Measurements from ENCODE around the gene CNKSR1. TPM values are rescaled to one million over a fixed set of nuclear protein-coding genes. Genes with fewer than 3 reads are reported as not detected.
A peak's percentile ranks its signal among the peaks of the same experiment; 100 is the strongest.

CNKSR1 gene
- total RNA-seq, 1 experiment from 2014 or later = 35.5 TPM

DNA sequence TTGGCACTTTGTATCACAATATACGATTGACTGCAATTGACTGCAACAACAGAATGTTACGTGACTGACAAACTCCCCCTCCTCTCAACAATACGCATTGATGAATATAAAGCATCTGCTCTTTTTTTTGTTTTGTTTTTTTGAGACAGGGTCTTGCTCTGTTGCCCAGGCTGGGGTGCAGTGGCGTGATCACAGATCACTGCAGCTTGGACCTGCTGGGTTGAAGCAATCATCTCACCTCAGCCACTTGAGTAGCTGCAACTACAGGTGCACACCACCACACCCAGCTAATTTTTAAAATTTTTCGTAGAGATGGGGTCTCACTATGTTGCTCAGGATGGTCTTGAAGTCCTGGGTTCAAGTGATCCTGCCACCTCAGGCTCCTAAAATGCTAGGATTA lies 35.4 kb downstream of the CNKSR1 start:
- no peak overlapping the region for H3K27ac Mint-ChIP-seq (ENCODE audit: low read depth, unreplicated experiment)
- CTCF ChIA-PET = interaction anchor here (0.7 to 1.6 kb wide), 3 partner anchors 20 to 311 kb away, joined by 3 to 9 read pairs (median 5); partner anchors contain the start of gene CEP85
- intact Hi-C loops (cut with micrococcal nuclease) = no loop called here
- H3K27me3 Mint-ChIP-seq (ENCODE audit: insufficient read depth, unreplicated experiment) = peaks cover 12% of the 10 kb centered on the region
- H3K9me3 Mint-ChIP-seq (ENCODE audit: unreplicated experiment) = no peaks in the 10 kb centered on the region
- no peaks in the 10 kb centered on the region for H3K36me3 Mint-ChIP-seq (ENCODE audit: insufficient read depth, unreplicated experiment)
- TF ChIP-seq CTCF (IDR thresholded peaks at IDR 0.05; ENCODE audit: unreplicated experiment) = no peak
- no peak overlapping the region for H3K4me3 Mint-ChIP-seq (ENCODE audit: unreplicated experiment)
- H3K4me1 Mint-ChIP-seq (ENCODE audit: insufficient read depth, unreplicated experiment) = no peaks in the 10 kb centered on the region
- BruUV-seq (replicated peaks) = no TSS peak
- POLR2A ChIA-PET = interaction anchor here (0.5 kb wide), 1 partner anchor 17 kb away, joined by 5 read pairs; no protein-coding TSS in a partner anchor
- DNase-seq (ENCODE audit: unreplicated experiment) = no peak

DNA sequence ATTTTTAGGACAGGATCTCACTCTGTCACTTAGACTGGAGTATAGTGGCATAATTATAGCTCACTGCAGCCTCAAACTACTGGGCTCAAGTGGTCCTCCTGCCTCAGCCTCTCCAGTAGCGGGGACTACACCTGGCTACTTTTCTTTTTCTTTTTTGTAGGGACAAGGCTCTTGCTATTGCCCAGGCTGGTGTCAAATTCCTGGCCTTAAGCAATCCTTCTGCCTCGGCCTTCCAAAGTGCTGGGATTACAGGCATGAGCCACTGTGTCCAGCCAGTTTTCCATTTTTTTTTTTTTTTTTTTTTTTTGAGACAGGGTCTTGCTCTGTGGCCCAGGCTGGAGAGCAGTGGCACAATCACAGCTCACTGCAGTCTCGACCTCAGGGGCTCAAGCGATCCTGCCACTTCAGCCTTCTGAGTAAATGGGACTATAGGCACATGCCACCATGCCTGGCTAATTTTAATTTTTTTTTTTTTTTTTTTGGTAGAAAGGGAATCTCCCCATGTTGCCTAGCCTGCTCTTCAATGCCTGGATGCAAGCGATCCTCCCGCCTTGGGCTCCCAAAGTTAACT lies 36.1 kb downstream of the CNKSR1 start:
- no TSS peak for BruUV-seq (replicated peaks)
- POLR2A ChIA-PET = no interaction called here
- Mint-ChIP-seq H3K36me3 (ENCODE audit: insufficient read depth, unreplicated experiment) (no peaks in the 10 kb centered on the region), H3K4me1 (ENCODE audit: insufficient read depth, unreplicated experiment) (no peaks in the 10 kb centered on the region), H3K9me3 (ENCODE audit: unreplicated experiment) (no peaks in the 10 kb centered on the region), H3K27ac (ENCODE audit: low read depth, unreplicated experiment) (no peak overlapping the region), H3K4me3 (ENCODE audit: unreplicated experiment) (no peak overlapping the region), H3K27me3 (ENCODE audit: insufficient read depth, unreplicated experiment) (peaks cover 12% of the 10 kb centered on the region)
- intact Hi-C loops (cut with micrococcal nuclease) = no loop called here
- no peak for DNase-seq (ENCODE audit: unreplicated experiment)
- no peak for TF ChIP-seq CTCF (IDR thresholded peaks at IDR 0.05; ENCODE audit: unreplicated experiment)
- CTCF ChIA-PET = interaction anchor here (0.5 to 1.0 kb wide), 2 partner anchors 20 to 36 kb away, joined by 3 read pairs; partner anchors contain the start of gene CNKSR1

GRCh38 chr1:26215246-26215645 lies 38.0 kb downstream of the CNKSR1 start:
- H3K27me3 Mint-ChIP-seq (ENCODE audit: insufficient read depth, unreplicated experiment) = peaks cover 3% of the 10 kb centered on the region
- ChIA-PET CTCF (interaction anchor here (0.6 to 0.7 kb wide), 2 partner anchors 111 to 254 kb away, joined by 3 read pairs; no protein-coding TSS in a partner anchor), POLR2A (no interaction called here)
- no peak overlapping the region for H3K27ac Mint-ChIP-seq (ENCODE audit: low read depth, unreplicated experiment)
- no peaks in the 10 kb centered on the region for H3K4me1 Mint-ChIP-seq (ENCODE audit: insufficient read depth, unreplicated experiment)
- DNase-seq (ENCODE audit: unreplicated experiment) = no peak
- BruUV-seq (replicated peaks) = no TSS peak
- TF ChIP-seq CTCF (IDR thresholded peaks at IDR 0.05; ENCODE audit: unreplicated experiment) = no peak
- intact Hi-C loops (cut with micrococcal nuclease) = no loop called here
- H3K4me3 Mint-ChIP-seq (ENCODE audit: unreplicated experiment) = no peak overlapping the region
- H3K36me3 Mint-ChIP-seq (ENCODE audit: insufficient read depth, unreplicated experiment) = no peaks in the 10 kb centered on the region
- H3K9me3 Mint-ChIP-seq (ENCODE audit: unreplicated experiment) = no peaks in the 10 kb centered on the region

DNA sequence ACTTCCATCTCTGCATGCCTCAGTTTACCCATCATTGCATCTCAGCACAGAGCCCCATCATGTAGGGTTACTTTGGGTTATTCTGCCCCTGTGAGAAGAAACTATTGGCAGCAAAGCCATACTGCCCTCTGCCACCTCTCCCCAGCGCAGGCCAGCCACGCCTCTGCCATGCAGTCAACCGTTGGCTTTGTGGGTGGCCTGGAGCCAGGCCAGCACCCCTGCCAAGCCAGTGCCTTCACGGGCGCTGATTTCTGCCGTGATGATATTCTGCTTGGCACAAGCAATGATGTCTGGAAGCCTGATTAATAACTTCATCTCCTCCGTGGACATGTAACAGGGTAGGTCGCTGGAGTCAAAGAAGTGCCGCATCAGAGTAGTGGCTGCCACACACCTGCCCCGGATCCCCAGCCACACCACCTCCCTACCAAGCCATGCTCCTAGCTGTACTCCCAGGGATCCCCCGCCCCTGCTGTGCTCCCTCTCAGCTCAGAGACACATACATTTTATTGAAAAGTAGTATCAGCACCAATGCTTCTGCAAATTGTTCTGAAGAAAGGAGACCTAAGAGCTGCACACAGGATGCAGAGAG lies 41.7 kb downstream of the CNKSR1 start:
- no peaks in the 10 kb centered on the region for H3K36me3 Mint-ChIP-seq (ENCODE audit: insufficient read depth, unreplicated experiment)
- H3K9me3 Mint-ChIP-seq (ENCODE audit: unreplicated experiment) = no peaks in the 10 kb centered on the region
- BruUV-seq (replicated peaks) = no TSS peak
- intact Hi-C loops (cut with micrococcal nuclease) = no loop called here
- no peaks in the 10 kb centered on the region for H3K27me3 Mint-ChIP-seq (ENCODE audit: insufficient read depth, unreplicated experiment)
- H3K4me1 Mint-ChIP-seq (ENCODE audit: insufficient read depth, unreplicated experiment) = no peaks in the 10 kb centered on the region
- H3K4me3 Mint-ChIP-seq (ENCODE audit: unreplicated experiment) = no peak overlapping the region
- CTCF ChIA-PET = interaction anchor here (0.6 to 1.8 kb wide), 2 partner anchors 14 to 16 kb away, joined by 3 to 5 read pairs; partner anchors contain the start of gene CEP85
- peak; percentile 49 for DNase-seq (ENCODE audit: unreplicated experiment)
- no peak overlapping the region for H3K27ac Mint-ChIP-seq (ENCODE audit: low read depth, unreplicated experiment)
- POLR2A ChIA-PET = interaction anchor here (0.6 to 1.2 kb wide), 2 partner anchors 15 to 23 kb away, joined by 3 to 4 read pairs; partner anchors contain the start of gene CEP85
- no peak for TF ChIP-seq CTCF (IDR thresholded peaks at IDR 0.05; ENCODE audit: unreplicated experiment)

Data from MCF 10A (cell line).